B cell (primary cell): ENCODE measurements around the gene TXNDC2. TPM values are rescaled to one million over a fixed set of nuclear protein-coding genes. Genes with fewer than 3 reads are reported as not detected.
"Not testable (repeated sequence)": the region's sequence is repeated elsewhere in the genome, so short reads cannot be mapped to it uniquely, and the experiment has no call there.

Experiments used
- ATAC-seq: fragments of 200-7000 bp; cut with Tn5 transposase; one replicate; pipeline ENCODE4 v1.10.0; 2021; ENCODE audit warnings: low read depth, mild to moderate bottlenecking, moderate number of reproducible peaks, moderate library complexity
- CTCF ChIA-PET: fragments of 350-600 bp; sonication (Branson Sonifier 250); formaldehyde crosslinking; loops from one replicate; lab custom pipeline; 2021; ENCODE audit warnings: antibody characterized with exemption, inconsistent platforms; lab: Charles Lee
- POLR2A ChIA-PET: fragments of 350-600 bp; sonication (Branson Sonifier 250); formaldehyde crosslinking; loops from one replicate; lab custom pipeline; 2021; ENCODE audit warnings: antibody characterized with exemption; lab: Charles Lee
- DNase-seq: peaks from one replicate; pipeline ENCODE4 v3.0.0; 2013
- H2AFZ ChIP-seq: 2 replicates; pipeline ENCODE4 v1.6.1; 2012; ENCODE audit warnings: mild to moderate bottlenecking, low read depth, low read length; ENCODE audit not compliant: insufficient read depth, poor library complexity, severe bottlenecking
- H3K27ac ChIP-seq, 2 donors: 1 replicate in 1 of 2; 2 replicates in 1 of 2; pipeline ENCODE4 v1.5.1; 2012 to 2013; ENCODE audit warnings: low read length in 2 of 2, mild to moderate bottlenecking in 2 of 2, moderate library complexity in 1 of 2
- H3K27me3 ChIP-seq, 4 experiments: fragments of 200-600 bp in 1 of 4; sonication (generic) in 1 of 4; replicated peaks in 1 of 4; 1 replicate in 2 of 4; 2 replicates in 2 of 4; pipeline versions ENCODE4 v1.6.1 to v1.7.0; 2013 to 2016; ENCODE audit warnings: low read length in 3 of 4, mild to moderate bottlenecking in 2 of 4, mixed read lengths in 1 of 4, moderate library complexity in 1 of 4; ENCODE audit not compliant: insufficient read depth in 4 of 4, control insufficient read depth in 3 of 4; ENCODE audit errors: control extremely low read depth in 1 of 4
- H3K36me3 ChIP-seq, 2 experiments: replicated peaks in 1 of 2; 1 replicate in 1 of 2; 2 replicates in 1 of 2; pipeline versions ENCODE4 v1.6.1 to v1.7.1; 2013; ENCODE audit warnings: low read length in 1 of 2; ENCODE audit not compliant: insufficient read depth in 2 of 2, control insufficient read depth in 1 of 2; ENCODE audit errors: control extremely low read depth in 1 of 2, extremely low read depth in 1 of 2
- H3K4me1 ChIP-seq, 2 donors: fragments of 200-600 bp in 1 of 2; sonication (generic) in 1 of 2; 1 replicate in 1 of 2; 2 replicates in 1 of 2; pipeline versions ENCODE4 v1.5.1 to v1.6.1; 2013 to 2017; ENCODE audit warnings: low read length in 2 of 2; ENCODE audit not compliant: control insufficient read depth in 2 of 2, insufficient read depth in 2 of 2
- H3K4me2 ChIP-seq: replicated peaks from 2 replicates; pipeline ENCODE3; 2012; ENCODE audit warnings: mild to moderate bottlenecking, low read depth, low read length; ENCODE audit not compliant: poor library complexity, severe bottlenecking
- H3K4me3 ChIP-seq, 5 experiments: fragments of 200-600 bp in 1 of 5; sonication (generic) in 1 of 5; 1 replicate in 3 of 5; 2 replicates in 2 of 5; pipeline versions ENCODE4 v1.5.1 to v1.7.0; 2011 to 2016; ENCODE audit warnings: low read length in 4 of 5, mild to moderate bottlenecking in 4 of 5, low read depth in 2 of 5, control low read depth in 1 of 5, moderate library complexity in 1 of 5; ENCODE audit not compliant: insufficient read depth in 1 of 5; ENCODE audit errors: control extremely low read depth in 1 of 5, extremely low read depth in 1 of 5
- H3K79me2 ChIP-seq: fragments of 200-600 bp; sonication (generic); one replicate; pipeline ENCODE4 v1.6.0; 2016; ENCODE audit warnings: low read length; ENCODE audit not compliant: control insufficient read depth, insufficient read depth
- H3K9ac ChIP-seq: fragments of 200-600 bp; sonication (generic); 2 replicates; pipeline ENCODE4 v1.6.1; 2017; ENCODE audit warnings: mild to moderate bottlenecking, low read length, moderate library complexity
- H3K9me3 ChIP-seq, 3 donors: one replicate each; pipeline versions ENCODE4 v1.6.1 to v1.7.1; 2013; ENCODE audit warnings: low read length in 2 of 3; ENCODE audit not compliant: control insufficient read depth in 2 of 3, insufficient read depth in 1 of 3; ENCODE audit errors: control extremely low read depth in 1 of 3
- H4K20me1 ChIP-seq: 2 replicates; pipeline ENCODE4 v1.6.0; 2012; ENCODE audit warnings: mild to moderate bottlenecking, low read length; ENCODE audit not compliant: insufficient read depth, control insufficient read depth, poor library complexity, severe bottlenecking
- H3K27ac Mint-ChIP-seq: one replicate; pipeline ENCODE4 v1.8.0; 2021; ENCODE audit warnings: mixed read lengths
- H3K27me3 Mint-ChIP-seq: one replicate; pipeline ENCODE4 v1.8.0; 2021; ENCODE audit warnings: mixed read lengths
- H3K4me1 Mint-ChIP-seq: one replicate; pipeline ENCODE4 v1.8.0; 2021; ENCODE audit warnings: mixed read lengths
- H3K4me3 Mint-ChIP-seq: one replicate; pipeline ENCODE4 v1.8.0; 2021; ENCODE audit warnings: mixed read lengths
- H3K9me3 Mint-ChIP-seq: one replicate; pipeline ENCODE4 v1.8.0; 2022; ENCODE audit warnings: mixed read lengths; ENCODE audit not compliant: insufficient read depth
- CTCF ChIP-seq: fragments of 200-600 bp; IDR thresholded peaks from one replicate; pipeline ENCODE4 v1.8.0; 2022; ENCODE audit warnings: antibody characterized with exemption, mild to moderate bottlenecking
- EZH2 ChIP-seq: IDR thresholded peaks from 2 replicates; pipeline ENCODE4 v1.6.1; 2012; ENCODE audit warnings: borderline replicate concordance, low read depth, mild to moderate bottlenecking, moderate library complexity, low read length; ENCODE audit not compliant: insufficient read depth, poor library complexity, severe bottlenecking
- WGBS: methylation state at CpG from one replicate; pipeline ENCODE4 v1.1.5; 2013; ENCODE audit warnings: missing lambda C conversion rate; ENCODE audit not compliant: insufficient coverage; 5-methylcytosine and 5-hydroxymethylcytosine counted together
- intact Hi-C: fragments of 100-400 bp; cut with micrococcal nuclease; formaldehyde crosslinking; loops from one replicate; pipeline ENCODE4 v1.10.0; 2022
- polyA plus RNA-seq: library from polyadenylated mRNA; depleted of rRNA; stranded (reverse); fragments of >200 nt; gene quantifications from 2 replicates; pipeline ENCODE4 v1.2.3, GENCODE V29; 2012
- total RNA-seq, 2 donors: library from RNA; stranded (reverse); fragments of 120-200 nt in 1 of 2; gene quantifications; 1 replicate in 1 of 2; 2 replicates in 1 of 2; pipeline versions ENCODE4 v1.2.3 to v1.2.4, GENCODE V29; 2013 to 2022

The TXNDC2 gene
- total and polyA plus RNA-seq, 2 donors (not counting 1 experiment from before 2014, with no cell fraction given) = 0.07 to 0.22 TPM

DNA sequence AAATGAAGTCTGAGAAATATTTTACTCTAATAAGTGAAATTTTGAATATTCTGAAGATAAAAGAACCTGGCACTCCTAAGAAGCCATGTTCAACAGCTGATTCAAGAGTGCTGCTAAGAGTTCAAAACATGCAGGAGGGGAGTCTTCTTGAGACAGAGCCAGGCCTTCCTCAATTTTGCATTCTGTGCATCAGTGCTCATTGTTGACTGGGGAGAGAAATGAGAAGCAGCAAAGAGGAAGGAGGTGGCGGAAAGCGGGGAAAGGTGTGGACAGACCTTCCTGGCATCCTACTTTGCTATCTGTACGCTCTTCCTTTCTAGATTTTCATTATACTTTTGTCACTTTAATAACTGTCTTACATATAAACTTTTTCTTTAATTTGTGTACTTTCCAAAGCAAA is 29.7 kb upstream of the TXNDC2 start:
- no peak overlapping the region for H3K4me3 ChIP-seq
- DNase-seq = no peak
- no peaks in the 10 kb centered on the region for H3K9me3 Mint-ChIP-seq
- H3K27ac Mint-ChIP-seq = no peak overlapping the region
- no CpG with 5 or more reads among the region's 3 CpGs for WGBS
- H4K20me1 ChIP-seq = no peaks in the 10 kb centered on the region
- H2AFZ ChIP-seq = no peak overlapping the region
- POLR2A ChIA-PET = no interaction called here
- H3K27ac ChIP-seq = no peak overlapping the region
- no peak for ATAC-seq
- H3K9me3 ChIP-seq = no peaks in the 10 kb centered on the region
- TF ChIP-seq EZH2 = no peak
- no peak for TF ChIP-seq CTCF
- no peak overlapping the region for H3K4me2 ChIP-seq
- no peak overlapping the region for H3K9ac ChIP-seq
- no peaks in the 10 kb centered on the region for H3K79me2 ChIP-seq
- H3K27me3 ChIP-seq = no peaks in the 10 kb centered on the region
- intact Hi-C loops = no loop called here
- H3K4me3 Mint-ChIP-seq = no peak overlapping the region
- peaks cover 4% of the 10 kb centered on the region for H3K4me1 Mint-ChIP-seq
- no peaks in the 10 kb centered on the region for H3K27me3 Mint-ChIP-seq
- H3K36me3 ChIP-seq = peaks cover 0 to 26% of the 10 kb centered on the region in 2 experiments
- CTCF ChIA-PET = no interaction called here
- peaks cover 0 to 5% of the 10 kb centered on the region in 2 donors for H3K4me1 ChIP-seq

GRCh38 chr18:9857479-9857998 is 28.2 kb upstream of the TXNDC2 start:
- H3K4me2 ChIP-seq, H3K9me3 Mint-ChIP-seq, H3K4me3 Mint-ChIP-seq, H2AFZ ChIP-seq, H3K4me1 Mint-ChIP-seq, H3K79me2 ChIP-seq, H3K27ac ChIP-seq, H3K27me3 Mint-ChIP-seq, H3K4me3 ChIP-seq, H3K9me3 ChIP-seq, H3K9ac ChIP-seq, H4K20me1 ChIP-seq, H3K27me3 ChIP-seq, DNase-seq, ATAC-seq, H3K27ac Mint-ChIP-seq, POLR2A ChIA-PET, H3K4me1 ChIP-seq, intact Hi-C loops: not testable (repeated sequence)
- no CpG with 5 or more reads among the region's 4 CpGs for WGBS
- H3K36me3 ChIP-seq = peaks cover 0 to 23% of the 10 kb centered on the region in 2 experiments
- CTCF ChIA-PET = interaction anchor here (0.8 kb wide), 1 partner anchor 282 kb away, joined by 3 read pairs; no protein-coding TSS in a partner anchor
